Epithelial cell of esophagus (primary cell): ENCODE results near the gene CD83.

Experiments used
- DNase-seq: peaks from one replicate; pipeline ENCODE4 v3.0.0; 2010; ENCODE audit warnings: low read depth
- H3K4me3 ChIP-seq: 2 replicates; pipeline ENCODE4 v1.5.1; 2011; ENCODE audit warnings: mild to moderate bottlenecking, low read length, control low read depth
- CTCF ChIP-seq: IDR thresholded peaks from 2 replicates; pipeline ENCODE4 v1.5.1; 2011; ENCODE audit warnings: low read depth, mild to moderate bottlenecking, low read length, control low read depth, inconsistent platforms; ENCODE audit not compliant: insufficient read depth; ENCODE audit errors: missing control alignments

CD83 gene

GRCh38 chr6:14105547-14105946, 12.0 kb upstream of the CD83 start:
- TF ChIP-seq CTCF = no peak
- peak; percentile 13 for DNase-seq
- H3K4me3 ChIP-seq = no peak overlapping the region

GRCh38 chr6:14107000-14107399, 10.6 kb upstream of the CD83 start:
- TF ChIP-seq CTCF = no peak
- no peak overlapping the region for H3K4me3 ChIP-seq
- no peak for DNase-seq

- no peak for DNase-seq
- no peak for TF ChIP-seq CTCF
- H3K4me3 ChIP-seq = no peak overlapping the region
Observed at GRCh38 chr6:14107711-14108494, 9.7 kb upstream of the CD83 start.

- TF ChIP-seq CTCF = no peak
- H3K4me3 ChIP-seq = no peak overlapping the region
- DNase-seq = peak; percentile 6
Observed at GRCh38 chr6:14108571-14109410, 8.8 kb upstream of the CD83 start.

GRCh38 chr6:14109411-14109826, 8.2 kb upstream of the CD83 start:
- no peak overlapping the region for H3K4me3 ChIP-seq

More at GRCh38 chr6:14109411-14109826, 8.2 kb upstream of the CD83 start:
- DNase-seq = no peak
- no peak for TF ChIP-seq CTCF
